ENCODE data around the gene SYTL1. TPM values are rescaled to one million over a fixed set of nuclear protein-coding genes. Genes with fewer than 3 reads are reported as not detected.
A peak's percentile ranks its signal among the peaks of the same experiment; 100 is the strongest.

SYTL1 gene
- total RNA-seq, 1 donor: under 0.01 TPM

- no peaks in the 10 kb centered on the region for H3K27me3 ChIP-seq (ENCODE audit: insufficient read depth, low read length)
- no peak overlapping the region for H3K27ac ChIP-seq (ENCODE audit: low read depth, low read length)
- peaks cover 20% of the 10 kb centered on the region for H3K36me3 ChIP-seq (ENCODE audit: insufficient read depth, low read length)
- TF ChIP-seq CTCF (IDR thresholded peaks at IDR 0.05; ENCODE audit: extremely low read depth, low read depth, low read length): no peak
- H3K9me3 ChIP-seq (ENCODE audit: low read depth, low read length): no peaks in the 10 kb centered on the region
- no peaks in the 10 kb centered on the region for H3K79me2 ChIP-seq (ENCODE audit: insufficient read depth, low read length)
- no peaks in the 10 kb centered on the region for H4K20me1 ChIP-seq (ENCODE audit: insufficient read depth, low read length)
- H3K4me1 ChIP-seq (ENCODE audit: insufficient read depth, low read length): peaks cover 2% of the 10 kb centered on the region
- no peak overlapping the region for H3K4me3 ChIP-seq (ENCODE audit: insufficient read depth, low read length)
- no peak overlapping the region for H3K4me2 ChIP-seq (ENCODE audit: insufficient read depth, low read length)
- DNase-seq (ENCODE audit: insufficient read length, low spot score, missing footprints): peak; percentile 56
- no peak overlapping the region for H2AFZ ChIP-seq (ENCODE audit: low read length)
Observed at GRCh38 chr1:27353166-27353565, 11.3 kb downstream of the SYTL1 start.

- no peak for TF ChIP-seq CTCF (IDR thresholded peaks at IDR 0.05; ENCODE audit: extremely low read depth, low read depth, low read length)
- peaks cover 2% of the 10 kb centered on the region for H3K4me1 ChIP-seq (ENCODE audit: insufficient read depth, low read length)
- H3K27me3 ChIP-seq (ENCODE audit: insufficient read depth, low read length): no peaks in the 10 kb centered on the region
Observed at GRCh38 chr1:27353629-27354028, 11.8 kb downstream of the SYTL1 start.

GRCh38 chr1:27355683-27356082 lies 13.9 kb downstream of the SYTL1 start:
- Histone ChIP-seq H3K4me3 (ENCODE audit: insufficient read depth, low read length) (no peak overlapping the region), H3K27me3 (ENCODE audit: insufficient read depth, low read length) (no peaks in the 10 kb centered on the region), H3K36me3 (ENCODE audit: insufficient read depth, low read length) (peaks cover 33% of the 10 kb centered on the region), H3K4me2 (ENCODE audit: insufficient read depth, low read length) (no peak overlapping the region), H3K4me1 (ENCODE audit: insufficient read depth, low read length) (no peaks in the 10 kb centered on the region), H2AFZ (ENCODE audit: low read length) (no peak overlapping the region), H3K79me2 (ENCODE audit: insufficient read depth, low read length) (no peaks in the 10 kb centered on the region), H3K9me3 (ENCODE audit: low read depth, low read length) (no peaks in the 10 kb centered on the region), H4K20me1 (ENCODE audit: insufficient read depth, low read length) (no peaks in the 10 kb centered on the region), H3K27ac (ENCODE audit: low read depth, low read length) (no peak overlapping the region)
- DNase-seq (ENCODE audit: insufficient read length, low spot score, missing footprints): no peak
- TF ChIP-seq CTCF (IDR thresholded peaks at IDR 0.05; ENCODE audit: extremely low read depth, low read depth, low read length): no peak

More at GRCh38 chr1:27353629-27354028, 11.8 kb downstream of the SYTL1 start:
- Histone ChIP-seq H3K4me2 (ENCODE audit: insufficient read depth, low read length) (no peak overlapping the region), H2AFZ (ENCODE audit: low read length) (no peak overlapping the region), H3K4me3 (ENCODE audit: insufficient read depth, low read length) (no peak overlapping the region), H3K9me3 (ENCODE audit: low read depth, low read length) (no peaks in the 10 kb centered on the region), H3K36me3 (ENCODE audit: insufficient read depth, low read length) (peaks cover 20% of the 10 kb centered on the region), H4K20me1 (ENCODE audit: insufficient read depth, low read length) (no peaks in the 10 kb centered on the region), H3K27ac (ENCODE audit: low read depth, low read length) (no peak overlapping the region), H3K79me2 (ENCODE audit: insufficient read depth, low read length) (no peaks in the 10 kb centered on the region)
- peak; percentile 59 for DNase-seq (ENCODE audit: insufficient read length, low spot score, missing footprints)

GRCh38 chr1:27356277-27356618 lies 14.4 kb downstream of the SYTL1 start:
- no peak overlapping the region for H3K27ac ChIP-seq (ENCODE audit: low read depth, low read length)
- H3K4me1 ChIP-seq (ENCODE audit: insufficient read depth, low read length): no peaks in the 10 kb centered on the region
- TF ChIP-seq CTCF (IDR thresholded peaks at IDR 0.05; ENCODE audit: extremely low read depth, low read depth, low read length): no peak
- no peak overlapping the region for H2AFZ ChIP-seq (ENCODE audit: low read length)
- no peaks in the 10 kb centered on the region for H3K9me3 ChIP-seq (ENCODE audit: low read depth, low read length)
- peaks cover 39% of the 10 kb centered on the region for H3K36me3 ChIP-seq (ENCODE audit: insufficient read depth, low read length)
- no peak overlapping the region for H3K4me3 ChIP-seq (ENCODE audit: insufficient read depth, low read length)
- no peak for DNase-seq (ENCODE audit: insufficient read length, low spot score, missing footprints)
- no peaks in the 10 kb centered on the region for H4K20me1 ChIP-seq (ENCODE audit: insufficient read depth, low read length)
- no peak overlapping the region for H3K4me2 ChIP-seq (ENCODE audit: insufficient read depth, low read length)
- H3K79me2 ChIP-seq (ENCODE audit: insufficient read depth, low read length): no peaks in the 10 kb centered on the region
- H3K27me3 ChIP-seq (ENCODE audit: insufficient read depth, low read length): no peaks in the 10 kb centered on the region

Data from osteoblast (primary cell).